Subcutaneous adipose tissue (tissue), 4 donors: ENCODE measurements around the gene CLK3. TPM values are rescaled to one million over a fixed set of nuclear protein-coding genes. Genes with fewer than 3 reads are reported as not detected.

ENCODE experiments used
- total RNA-seq, 4 donors: library from RNA; depleted of rRNA; stranded (reverse); fragments of >200 nt; gene quantifications; one replicate each; pipeline ENCODE4 v1.1.0, GENCODE V29; 2016
- TF ChIP-seq, protein P1 (sequence below): fragments of 450-650 bp; IDR thresholded peaks from one replicate; pipeline ENCODE4 v1.5.1; 2016; ENCODE audit warnings: low read depth, mild to moderate bottlenecking, control low read depth, antibody characterized with exemption, moderate library complexity

Gene CLK3
- total RNA-seq, 4 donors from 2014 or later, result 53.6 to 159 (median 103) TPM

DNA sequence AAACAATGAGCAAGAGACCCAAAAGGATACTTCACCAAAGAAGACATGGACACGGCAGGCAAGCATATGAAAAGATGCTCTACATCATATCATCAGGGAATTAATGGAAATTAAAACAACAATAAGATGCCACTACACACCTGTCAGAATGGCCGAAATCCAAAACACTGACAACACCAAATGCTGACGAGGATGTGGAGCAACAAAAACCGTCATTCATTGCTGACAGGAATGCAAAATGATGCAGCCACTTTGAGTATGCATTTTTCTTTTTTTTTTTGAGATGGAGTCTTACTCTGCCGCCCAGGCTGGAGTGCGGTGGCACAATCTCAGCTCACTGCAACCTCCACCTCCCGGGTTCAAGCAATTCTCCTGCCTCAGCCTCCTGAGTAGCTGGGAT is 61.2 kb downstream of the CLK3 start:
- TF ChIP-seq, protein P1, sequence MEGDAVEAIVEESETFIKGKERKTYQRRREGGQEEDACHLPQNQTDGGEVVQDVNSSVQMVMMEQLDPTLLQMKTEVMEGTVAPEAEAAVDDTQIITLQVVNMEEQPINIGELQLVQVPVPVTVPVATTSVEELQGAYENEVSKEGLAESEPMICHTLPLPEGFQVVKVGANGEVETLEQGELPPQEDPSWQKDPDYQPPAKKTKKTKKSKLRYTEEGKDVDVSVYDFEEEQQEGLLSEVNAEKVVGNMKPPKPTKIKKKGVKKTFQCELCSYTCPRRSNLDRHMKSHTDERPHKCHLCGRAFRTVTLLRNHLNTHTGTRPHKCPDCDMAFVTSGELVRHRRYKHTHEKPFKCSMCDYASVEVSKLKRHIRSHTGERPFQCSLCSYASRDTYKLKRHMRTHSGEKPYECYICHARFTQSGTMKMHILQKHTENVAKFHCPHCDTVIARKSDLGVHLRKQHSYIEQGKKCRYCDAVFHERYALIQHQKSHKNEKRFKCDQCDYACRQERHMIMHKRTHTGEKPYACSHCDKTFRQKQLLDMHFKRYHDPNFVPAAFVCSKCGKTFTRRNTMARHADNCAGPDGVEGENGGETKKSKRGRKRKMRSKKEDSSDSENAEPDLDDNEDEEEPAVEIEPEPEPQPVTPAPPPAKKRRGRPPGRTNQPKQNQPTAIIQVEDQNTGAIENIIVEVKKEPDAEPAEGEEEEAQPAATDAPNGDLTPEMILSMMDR, result no peak

Other genes with a start within 250 kb of the CLK3 start
- 1 to 10 TPM; 1.6 to 3.6 (median 2.5) TPM for gene CYP11A1, start 248.2 kb upstream of the CLK3 start, total RNA-seq
- 1 to 10 TPM in 1 of 4 donors, under 1 TPM in 3; 0.38 to 2.4 (median 0.74) TPM for gene SEMA7A, start 181.9 kb upstream of the CLK3 start, total RNA-seq
- gene UBL7, start 154.7 kb upstream of the CLK3 start, total RNA-seq, result 10 to 100 TPM; 31.1 to 38.4 (median 38.2) TPM
- gene ARID3B, start 74.6 kb upstream of the CLK3 start, total RNA-seq, result 10 to 100 TPM in 2 of 4 donors, 1 to 10 TPM in 2; 3.7 to 13.6 (median 8.0) TPM
- 10 to 100 TPM; 10.5 to 20.4 (median 15.0) TPM for gene EDC3, start 80.2 kb downstream of the CLK3 start, total RNA-seq
- gene CYP1A1, start 109.7 kb downstream of the CLK3 start, total RNA-seq, result 1 to 10 TPM; 1.1 to 9.0 (median 4.2) TPM
- gene CYP1A2, start 133.0 kb downstream of the CLK3 start, total RNA-seq, result not detected
- gene CSK, start 166.2 kb downstream of the CLK3 start, total RNA-seq, result 10 to 100 TPM; 17.1 to 25.2 (median 21.9) TPM
- gene LMAN1L, start 197.0 kb downstream of the CLK3 start, total RNA-seq, result not detected
- gene CPLX3, start 210.8 kb downstream of the CLK3 start, total RNA-seq, result not detected
- gene ULK3, start 227.3 kb downstream of the CLK3 start, total RNA-seq, result 10 to 100 TPM; 23.8 to 29.8 (median 28.7) TPM